GM19238 (cell line): Measurements from ENCODE around the gene MRPL42.
"Not testable (repeated sequence)": the region's sequence is repeated elsewhere in the genome, so short reads cannot be mapped to it uniquely, and the experiment has no call there.

Experiments used
- DNase-seq: peaks from one replicate; pipeline ENCODE4 v3.0.0; 2011; ENCODE audit warnings: low spot score; ENCODE audit not compliant: insufficient read length

MRPL42 gene

DNA sequence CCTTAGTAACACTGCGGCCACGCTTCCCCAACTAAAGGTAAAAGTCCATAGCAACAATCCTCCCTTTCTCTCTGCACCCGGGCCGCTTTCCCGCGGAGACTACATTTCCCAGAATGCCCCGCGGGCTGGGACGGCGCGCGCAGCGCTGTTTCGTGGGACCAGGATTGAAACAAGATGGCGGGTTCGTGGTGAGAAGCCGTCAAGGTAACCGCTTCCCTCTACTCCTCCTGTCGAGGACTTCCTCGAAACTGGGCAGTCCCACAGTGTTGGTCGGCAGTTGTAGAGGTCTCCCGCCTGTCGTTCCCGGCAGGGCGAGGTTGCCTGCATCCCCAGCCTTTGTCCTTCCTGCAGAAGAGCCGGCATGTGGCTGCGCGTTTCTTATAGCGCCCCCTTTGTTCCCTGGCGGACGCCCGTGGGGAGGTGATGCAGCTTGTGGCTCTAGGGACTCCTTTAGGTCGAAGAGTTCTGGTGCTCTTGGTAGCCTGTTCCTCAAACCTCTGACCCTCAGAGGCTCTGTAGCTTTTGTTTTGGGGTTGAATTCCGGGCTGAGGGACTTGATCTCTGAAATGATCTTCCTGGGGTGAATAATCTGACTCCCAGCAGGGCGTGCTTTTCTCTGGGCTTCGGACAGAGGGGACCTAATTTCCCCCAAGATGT lies at the start of gene MRPL42:
TSS of gene MRPL42 (plus strand) at position 164 of the 657 bp plus-strand sequence. CDS start 1,772 bp downstream, outside the sequence.
- peak; percentile 61 for DNase-seq

DNA sequence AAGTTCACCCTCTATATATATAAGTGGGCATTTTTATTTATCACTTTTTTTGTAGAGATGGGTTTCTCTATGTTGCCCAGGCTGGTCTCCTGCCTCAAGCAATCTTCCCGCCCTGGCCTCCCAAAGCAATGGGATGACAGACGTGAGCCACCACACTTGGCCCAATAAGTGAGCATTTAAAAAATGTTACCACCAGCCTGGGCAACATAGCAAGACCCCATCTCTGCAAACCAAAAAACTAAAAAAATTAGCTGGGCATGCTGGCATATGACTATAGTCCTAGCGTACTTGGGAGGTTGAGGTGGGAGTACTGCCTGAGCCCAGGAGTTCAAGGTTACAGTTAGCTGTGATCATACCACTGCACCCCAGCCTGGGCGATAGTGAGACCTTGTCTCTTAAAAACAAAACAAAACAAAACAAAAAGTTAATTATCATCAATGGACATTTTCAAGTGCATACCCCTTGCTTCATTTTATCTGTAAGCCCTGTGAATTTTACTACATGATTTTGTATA lies 49.3 kb upstream of the MRPL42 start:
- DNase-seq: no peak

DNA sequence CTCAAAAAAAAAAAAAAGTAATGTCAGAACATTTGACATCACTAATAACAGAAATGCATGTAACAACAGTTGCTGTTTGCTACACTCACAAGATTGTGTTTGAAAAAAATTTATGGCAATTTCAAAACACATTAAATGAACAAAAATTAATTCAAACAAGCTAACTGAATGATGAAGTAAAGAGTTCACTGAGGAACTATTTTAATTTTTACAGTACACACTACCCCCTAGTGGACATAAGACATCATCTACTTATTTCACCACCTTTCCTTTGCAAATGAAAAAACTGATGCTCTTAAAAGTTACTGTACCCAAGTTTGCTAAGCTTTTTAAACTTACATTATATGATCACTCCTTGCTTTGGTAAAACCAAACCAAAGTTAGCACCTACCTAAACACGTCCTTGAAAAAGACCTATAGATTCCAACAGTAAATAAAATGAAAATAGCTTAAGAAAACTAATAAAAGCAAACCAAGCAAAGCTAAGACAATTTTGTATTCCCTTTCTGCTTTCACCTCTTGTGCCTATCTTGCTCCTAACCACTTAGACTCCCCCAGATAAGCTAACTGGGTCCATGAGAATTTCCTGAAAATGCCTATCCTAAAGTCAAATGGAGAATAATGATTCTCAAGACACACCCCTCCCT lies 47.8 kb upstream of the MRPL42 start:
- no peak for DNase-seq

DNA sequence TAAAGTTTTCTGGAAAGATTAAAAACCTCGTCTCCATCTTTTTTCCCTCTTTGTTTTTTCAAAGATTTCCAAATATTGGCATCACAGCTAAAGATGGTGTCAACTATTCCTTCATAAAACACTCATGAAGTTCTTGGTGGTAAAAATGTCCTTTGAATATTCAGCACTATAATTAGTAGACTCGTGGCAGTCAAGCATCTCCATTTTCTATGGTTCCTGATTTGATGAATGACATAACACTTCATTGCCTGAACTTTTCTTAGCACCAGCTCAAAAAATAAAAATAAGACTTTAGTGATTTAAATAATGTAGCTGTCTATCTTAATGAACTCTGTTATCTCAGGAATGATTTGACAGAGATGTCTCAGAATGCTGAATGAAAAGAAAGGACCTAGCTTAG lies 45.3 kb upstream of the MRPL42 start:
- no peak for DNase-seq

DNA sequence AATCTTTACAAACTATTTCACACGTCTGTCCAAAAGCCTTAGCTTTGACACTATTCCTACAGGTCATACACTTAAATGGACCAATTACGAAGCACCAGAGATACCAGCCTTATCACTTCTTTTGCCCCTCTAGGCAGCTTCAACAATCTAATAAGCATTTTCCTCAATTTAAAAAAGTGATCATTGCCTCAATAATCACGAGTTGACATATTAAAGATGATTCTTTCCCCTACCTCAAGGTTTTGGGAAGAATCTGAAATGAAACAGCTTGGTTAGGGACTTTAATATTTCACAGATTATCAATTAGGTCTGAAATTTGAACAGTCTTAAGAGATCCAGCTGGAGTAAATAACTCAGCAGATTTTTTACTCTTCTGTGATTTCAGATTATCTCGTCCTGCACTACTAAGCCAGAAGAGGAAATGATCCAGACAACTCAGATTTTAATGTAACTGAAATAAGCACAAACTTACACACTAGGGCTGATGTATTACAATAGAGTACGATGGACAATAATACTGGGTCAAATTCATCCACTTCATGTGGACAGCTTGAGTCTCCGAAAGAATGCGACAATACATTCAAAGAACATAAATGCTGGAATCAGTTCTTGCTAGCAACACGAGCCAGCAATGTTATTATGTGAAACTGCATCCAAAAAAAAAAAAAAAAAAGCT lies 41.4 kb upstream of the MRPL42 start:
- no peak for DNase-seq

DNA sequence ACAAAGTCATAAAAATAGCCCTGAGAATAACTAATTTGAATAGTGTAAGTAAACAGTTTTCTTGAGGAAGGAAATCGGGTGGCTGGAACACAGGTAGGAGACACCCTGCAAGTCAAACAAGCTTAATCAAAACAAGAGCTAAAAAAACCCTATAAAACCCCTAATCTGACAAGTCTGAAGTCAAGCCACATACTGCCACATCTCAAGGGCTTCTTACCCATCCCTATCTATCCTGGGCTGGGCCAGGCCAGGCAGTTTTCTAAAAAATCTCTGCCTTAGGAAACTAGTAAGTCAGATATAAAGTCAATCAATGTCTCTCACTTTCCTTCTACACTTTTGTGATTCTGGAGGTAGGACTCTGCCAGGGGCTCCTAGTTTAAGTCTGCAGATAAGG lies 40.9 kb upstream of the MRPL42 start:
- DNase-seq: no peak

DNA sequence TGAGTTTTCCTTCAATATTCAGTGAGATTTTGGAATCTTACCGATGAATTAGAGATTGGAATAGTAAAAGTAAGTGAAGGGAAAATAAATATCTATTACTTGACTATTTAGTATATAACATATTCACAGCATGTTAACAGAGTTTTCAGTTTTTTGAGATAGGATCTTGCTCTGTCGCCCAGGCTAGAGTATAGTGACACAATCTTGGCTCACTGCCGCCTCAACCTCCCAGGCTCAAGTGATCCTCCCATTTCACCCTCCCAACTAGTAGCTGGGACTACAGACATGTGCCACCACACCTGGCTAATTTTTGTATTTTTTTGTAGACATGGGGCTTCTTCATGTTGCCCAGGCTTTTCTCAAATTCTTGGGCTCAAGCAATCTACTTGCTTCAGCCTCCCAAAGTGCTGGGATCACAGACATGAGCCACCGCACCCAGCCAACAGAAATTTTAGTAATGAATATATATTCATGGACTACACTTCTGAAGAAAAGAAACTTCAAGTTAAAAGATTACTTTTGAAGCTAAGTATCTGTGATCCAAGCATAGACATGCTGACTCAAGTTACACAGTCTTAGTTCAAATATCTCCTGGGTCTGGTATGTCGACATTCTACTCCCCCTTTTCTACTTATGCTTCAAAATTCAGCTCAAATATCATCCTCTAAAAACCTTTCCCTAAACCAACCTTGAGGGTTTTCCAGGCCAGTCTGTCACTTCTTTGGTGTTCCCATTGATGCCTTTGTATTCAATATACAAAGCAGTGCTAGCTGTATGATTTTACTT lies 39.3 kb upstream of the MRPL42 start:
- DNase-seq: no peak

DNA sequence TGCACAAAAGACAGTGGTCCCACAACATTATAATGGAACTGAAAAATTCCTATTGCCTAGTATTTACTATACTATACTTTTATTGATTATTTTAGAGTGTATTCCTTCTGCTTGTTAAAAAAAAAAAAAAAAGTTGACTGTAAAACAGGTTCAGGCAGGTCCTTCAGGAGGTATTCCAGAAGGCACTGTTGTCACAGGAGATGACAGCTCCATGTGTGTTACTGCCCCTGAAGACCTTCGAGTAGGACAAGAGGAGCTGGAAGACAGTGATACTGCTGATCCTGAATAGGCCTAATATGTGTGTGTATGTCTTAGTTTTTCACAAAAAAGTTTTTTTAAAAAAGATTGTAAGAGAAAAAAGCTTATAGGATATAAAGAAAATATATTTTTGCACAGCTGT lies 37.9 kb upstream of the MRPL42 start:
- DNase-seq: no peak

DNA sequence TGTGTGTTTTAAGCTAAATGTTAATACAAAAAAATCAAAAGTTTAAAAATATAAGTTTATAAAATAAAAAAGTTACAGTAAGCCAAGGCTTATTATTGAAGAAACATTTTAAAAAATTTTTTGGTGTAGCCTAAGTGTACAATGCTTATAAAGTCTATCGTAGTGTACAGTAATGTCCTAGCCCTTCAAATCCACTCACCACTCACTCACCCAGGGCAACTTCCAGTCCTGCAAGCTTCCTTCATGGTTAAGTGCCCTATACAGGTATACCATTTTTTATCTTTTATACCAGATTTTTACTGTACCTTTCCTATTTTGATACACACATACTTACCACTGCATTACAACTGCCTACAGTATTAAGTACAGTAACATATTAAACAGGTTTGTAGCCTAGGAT lies 37.5 kb upstream of the MRPL42 start:
- DNase-seq: no peak

DNA sequence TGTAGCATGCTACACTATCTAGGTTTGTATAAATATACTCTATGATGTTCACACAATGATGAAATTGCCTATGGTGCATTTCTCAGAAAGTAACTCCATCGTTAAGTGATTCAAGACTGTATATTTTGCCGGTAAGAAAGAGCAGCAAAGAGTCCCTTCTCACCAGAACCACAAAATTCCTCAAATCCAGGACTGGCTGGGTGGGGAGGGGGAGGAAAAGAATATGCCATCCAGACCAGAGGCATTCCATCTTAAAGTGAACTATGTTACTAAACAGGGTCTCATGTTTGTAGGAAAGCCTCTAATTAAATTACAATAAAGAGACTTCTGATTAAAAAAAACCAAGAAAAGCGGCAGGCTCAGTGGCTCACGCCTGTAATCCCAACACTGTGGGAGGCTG lies 37.0 kb upstream of the MRPL42 start:
- DNase-seq: no peak

DNA sequence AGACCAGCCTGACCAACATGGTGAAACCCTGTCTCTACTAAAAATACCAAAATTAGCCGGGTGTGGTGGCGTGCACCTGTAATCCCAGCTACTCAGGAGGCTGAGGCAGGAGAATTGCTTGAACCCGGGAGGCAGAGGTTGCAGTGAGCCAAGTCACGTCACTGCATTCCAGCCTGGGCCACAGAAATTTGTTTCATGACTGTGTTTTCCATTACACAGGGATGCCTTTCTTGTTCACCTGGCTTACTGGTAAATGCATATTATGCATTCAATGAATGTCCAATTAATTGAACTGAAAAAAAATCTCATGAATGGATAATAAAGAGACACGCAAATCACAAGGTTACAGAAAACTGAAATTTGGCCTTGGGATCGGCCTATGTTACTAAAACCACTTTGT lies 35.3 kb upstream of the MRPL42 start:
- DNase-seq: not testable (repeated sequence)

DNA sequence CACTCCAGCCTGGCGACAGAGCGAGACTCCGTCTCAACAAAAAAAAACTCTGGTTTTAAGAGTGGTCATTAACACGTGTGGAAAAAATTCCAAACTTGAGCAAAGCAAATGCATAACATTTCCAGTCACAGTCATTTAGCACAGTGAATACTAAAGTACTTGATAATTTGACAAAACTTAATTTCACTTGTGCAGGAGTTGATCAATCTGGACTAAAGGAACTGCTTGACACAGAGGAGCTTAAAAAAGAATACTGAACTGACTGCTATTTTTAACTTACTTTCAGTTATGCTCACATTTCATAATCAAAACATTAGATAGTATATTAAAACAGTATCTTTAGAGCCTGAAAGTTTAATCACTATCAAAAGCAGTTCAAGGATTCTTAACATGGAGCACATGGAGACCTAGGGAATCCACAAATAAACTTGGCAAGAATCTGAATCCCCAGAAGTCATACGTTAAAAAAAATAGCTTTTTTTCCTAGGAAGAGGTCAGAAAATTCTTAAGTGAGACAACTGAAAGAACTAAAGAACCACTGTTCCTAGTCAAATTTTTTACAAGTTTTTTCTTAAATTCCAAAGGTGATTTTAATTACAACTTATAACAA lies 33.0 kb upstream of the MRPL42 start:
- DNase-seq: no peak

DNA sequence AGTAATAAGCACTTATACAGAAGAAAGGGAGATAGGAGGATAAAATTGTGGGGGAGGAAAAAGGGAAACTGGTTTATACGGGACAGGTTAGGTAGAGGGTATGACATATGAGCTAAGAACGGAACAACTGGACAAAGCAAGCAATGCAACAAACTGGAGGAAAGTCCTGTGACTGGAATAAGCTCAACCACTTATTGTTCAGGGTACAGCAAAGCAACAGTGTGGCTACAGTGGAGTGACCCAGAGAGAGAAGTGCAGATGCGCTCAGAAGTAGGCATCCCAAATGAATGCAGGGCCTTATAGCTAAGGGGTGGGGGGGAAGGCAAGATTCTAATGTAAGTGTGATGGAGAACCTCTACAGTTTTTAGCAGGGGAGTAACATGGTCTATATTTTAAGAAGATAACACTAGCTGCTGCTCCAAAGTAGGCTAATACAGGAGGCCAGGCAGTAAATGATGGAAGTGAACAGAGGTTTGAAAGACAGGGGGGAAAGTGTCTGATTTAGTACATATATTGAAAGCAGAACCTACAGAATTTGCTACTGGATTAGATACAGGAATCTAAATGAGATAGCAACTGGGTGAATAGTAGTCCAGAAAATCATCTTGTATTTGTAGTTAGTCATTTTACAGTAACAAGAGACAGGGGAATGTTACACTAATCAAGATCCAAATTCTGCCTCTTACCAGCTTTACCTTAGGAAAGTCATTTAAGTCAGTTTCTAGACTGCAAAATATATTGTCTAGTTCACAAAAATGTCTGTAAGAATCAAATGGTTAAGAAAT lies 28.9 kb upstream of the MRPL42 start:
- no peak for DNase-seq

DNA sequence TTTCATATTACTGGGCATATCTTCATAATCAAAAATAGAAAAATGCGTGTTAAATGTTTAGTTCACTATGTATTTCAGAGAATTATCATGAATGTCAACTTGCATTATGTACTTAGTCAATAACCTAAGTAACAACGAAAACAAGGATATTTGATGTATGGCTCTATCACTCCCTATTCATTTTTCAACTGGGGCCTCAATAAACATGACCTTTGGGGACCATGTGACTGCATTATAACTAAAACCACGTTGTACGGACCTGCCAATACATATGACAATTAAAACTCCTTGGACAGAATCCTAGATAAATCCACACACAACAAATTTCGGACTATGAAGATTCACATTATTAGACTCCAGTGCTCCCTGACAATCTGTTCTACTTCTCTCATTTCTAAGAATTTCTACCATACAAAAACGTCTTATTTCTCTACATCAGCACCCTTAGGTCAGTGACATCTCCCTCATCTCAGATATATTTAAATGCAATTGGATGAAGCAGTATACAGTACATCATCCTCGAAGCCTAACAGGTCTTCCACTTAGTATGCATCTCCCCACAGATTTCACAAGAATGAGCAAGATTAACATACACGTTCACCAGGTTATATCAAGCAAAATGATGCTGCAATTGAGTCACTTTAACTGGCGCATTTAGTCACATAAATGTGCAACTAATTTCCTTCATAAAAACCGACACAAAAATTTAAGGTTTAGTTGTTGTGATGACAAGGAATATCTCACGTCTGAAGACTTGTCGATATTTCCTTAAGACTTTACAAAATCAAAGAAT lies 27.1 kb upstream of the MRPL42 start:
- DNase-seq: no peak

DNA sequence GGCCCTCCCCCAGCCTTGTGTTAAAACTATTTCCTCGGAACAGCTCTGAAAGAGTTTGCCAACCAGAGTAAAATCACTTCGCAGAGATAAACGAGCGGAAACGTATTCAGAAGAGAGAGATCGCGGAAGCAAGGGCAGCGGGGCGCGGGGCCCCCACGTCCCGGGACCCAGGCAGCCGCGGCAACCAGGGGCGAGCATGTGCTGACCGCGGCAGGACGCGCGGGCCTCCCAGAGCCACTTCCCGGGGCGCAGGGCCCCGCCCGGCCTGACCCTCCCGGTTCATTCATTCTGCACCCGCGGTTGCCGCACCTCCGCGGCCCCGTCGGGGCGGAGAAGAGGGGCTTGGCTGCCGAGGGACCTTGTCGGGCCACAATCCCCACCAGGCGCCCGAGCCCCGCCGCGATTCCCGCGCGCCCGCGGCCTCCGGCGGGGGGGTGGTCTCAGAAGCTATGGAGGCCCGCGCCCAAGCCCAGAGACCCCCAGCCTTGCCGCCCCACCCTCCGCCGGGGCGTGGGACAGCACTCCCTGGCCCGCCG lies 26.2 kb upstream of the MRPL42 start:
- DNase-seq: no peak

DNA sequence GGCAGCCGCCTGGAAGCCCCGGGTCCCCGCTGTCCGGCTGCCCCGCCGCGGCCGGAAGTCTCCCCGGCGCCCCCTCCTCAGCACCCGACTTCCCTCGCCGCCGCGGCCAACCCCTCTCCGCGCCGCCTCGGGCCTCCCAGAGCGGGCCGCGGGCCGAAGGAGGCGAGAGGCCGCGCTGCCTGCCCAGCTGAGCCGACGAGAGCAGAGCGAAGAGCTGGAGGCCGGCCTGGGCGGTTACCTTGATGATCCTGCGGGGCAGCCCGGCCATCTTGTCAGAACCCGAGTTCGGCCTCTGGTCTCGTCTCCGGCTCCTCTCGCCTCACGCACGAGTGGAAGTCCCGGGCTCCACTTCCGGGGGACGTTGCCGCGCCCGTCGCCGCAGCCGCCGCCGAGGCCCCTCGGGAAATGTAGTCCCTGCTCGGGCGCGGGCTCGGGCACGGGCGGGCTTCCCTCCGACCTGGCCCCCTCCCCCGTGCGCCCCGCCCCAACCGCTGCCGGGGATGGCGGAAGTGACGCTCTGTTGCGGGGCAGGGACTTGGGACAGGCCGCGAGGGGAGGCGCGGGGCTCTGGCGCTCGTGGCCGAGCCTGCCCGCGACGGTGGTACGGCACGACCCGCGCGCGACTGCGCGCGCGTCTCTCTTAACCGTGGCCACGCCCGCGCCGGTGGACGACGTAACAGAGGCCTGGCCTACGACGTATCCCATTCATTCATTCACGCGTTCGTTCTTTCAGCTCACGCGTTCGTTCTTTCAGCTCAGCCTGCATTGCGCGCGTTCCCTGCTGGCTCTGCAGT lies 25.5 kb upstream of the MRPL42 start, which contains the start of gene UBE2N:
TSS of gene UBE2N (minus strand) at position 331 of the 794 bp plus-strand sequence. CDS start at position 268, 63 bp downstream.
- DNase-seq: peak; percentile 77

DNA sequence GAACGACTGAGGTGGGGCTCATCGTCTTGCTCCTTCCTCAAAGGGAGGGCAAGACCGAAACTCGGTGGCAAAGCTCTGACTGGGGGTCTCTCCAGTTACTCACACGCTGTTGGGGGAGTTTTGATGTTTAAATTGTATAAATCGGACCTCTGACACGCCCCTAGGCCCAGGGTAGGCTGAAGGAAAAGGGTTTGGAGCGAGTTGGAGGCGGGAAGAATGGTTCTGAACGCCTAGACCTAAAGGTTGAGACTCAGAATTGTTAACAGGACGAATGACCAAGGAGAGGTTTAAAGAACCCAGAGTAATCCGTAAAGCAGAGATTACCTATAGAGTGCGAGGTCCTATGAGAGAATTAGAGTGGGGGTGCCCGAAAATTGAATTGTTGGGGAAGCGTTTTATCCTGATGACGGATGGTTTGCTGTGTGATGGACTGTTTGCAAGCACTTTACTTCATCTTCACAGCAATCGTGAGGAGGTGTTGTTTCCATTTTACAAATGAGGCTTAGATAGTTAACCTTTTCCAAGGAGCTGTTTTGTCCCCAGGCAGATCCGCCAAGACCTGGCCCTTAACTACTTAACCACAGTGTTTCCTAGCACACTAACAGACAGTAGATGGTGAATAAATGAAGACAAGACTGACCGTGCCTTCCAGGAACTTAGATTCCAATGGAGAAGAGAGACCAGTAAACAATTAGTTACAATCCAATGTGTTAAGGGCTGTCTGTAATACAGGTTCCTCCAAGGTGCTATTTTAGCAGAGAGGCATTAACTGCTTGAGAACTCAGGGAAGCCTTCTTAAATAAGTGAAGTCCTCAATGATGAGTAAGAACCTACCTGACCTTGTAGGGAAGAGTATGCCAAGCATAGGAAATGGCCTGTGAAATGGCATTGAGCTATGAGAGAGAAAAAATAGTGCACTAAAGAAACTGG lies 24.6 kb upstream of the MRPL42 start:
- no peak for DNase-seq
